Heart right ventricle (tissue), 16 donors: Measurements from ENCODE around the gene TYW1B. TPM values are rescaled to one million over a fixed set of nuclear protein-coding genes. Genes with fewer than 3 reads are reported as not detected.
"Not testable (repeated sequence)": the region's sequence is repeated elsewhere in the genome, so short reads cannot be mapped to it uniquely, and the experiment has no call there.

Experiments
- ATAC-seq, 8 donors: fragments of 200-7000 bp; cut with Tn5 transposase; one replicate each; pipeline ENCODE4 v1.9.1; 2020; ENCODE audit warnings: mild to moderate bottlenecking in 8 of 8, moderate library complexity in 8 of 8, moderate number of reproducible peaks in 1 of 8
- DNase-seq, 2 donors: peaks; one replicate each; pipeline ENCODE4 v3.0.0-alpha.2; 2020
- H3K27ac ChIP-seq, 10 donors: fragments of 200-600 bp; sonication (generic) in 2 of 10; one replicate each; pipeline versions ENCODE4 v1.5.0 to v1.8.0; 2020 to 2022; ENCODE audit warnings: mild to moderate bottlenecking in 3 of 10
- H3K27me3 ChIP-seq, 7 donors: fragments of 200-600 bp; one replicate each; pipeline ENCODE4 v1.8.0; 2021 to 2022; ENCODE audit warnings: mild to moderate bottlenecking in 2 of 7
- H3K36me3 ChIP-seq, 9 donors: fragments of 200-600 bp; sonication (generic) in 1 of 9; one replicate each; pipeline versions ENCODE4 v1.5.0 to v1.8.0; 2020 to 2022; ENCODE audit warnings: mild to moderate bottlenecking in 2 of 9
- H3K4me1 ChIP-seq, 9 donors: fragments of 200-600 bp; sonication (generic) in 1 of 9; one replicate each; pipeline versions ENCODE4 v1.5.0 to v1.8.0; 2020 to 2022; ENCODE audit warnings: mild to moderate bottlenecking in 4 of 9
- H3K4me3 ChIP-seq, 10 donors: fragments of 200-600 bp; sonication (generic) in 2 of 10; one replicate each; pipeline versions ENCODE4 v1.5.0 to v1.8.0; 2020 to 2022; ENCODE audit warnings: mild to moderate bottlenecking in 7 of 10, moderate library complexity in 2 of 10
- H3K9me3 ChIP-seq, 11 donors: fragments of 200-600 bp in 10 of 11; sonication (generic) in 2 of 11; one replicate each; pipeline versions ENCODE4 v1.5.0 to v1.8.0; 2013 to 2022; ENCODE audit warnings: mild to moderate bottlenecking in 2 of 11, control low read depth in 1 of 11, moderate library complexity in 1 of 11
- WGBS, 2 donors: extraction: QIAGEN DNeasy Blood & Tissue Kit; methylation state at CpG; one replicate each; pipeline ENCODE4 v1.1.7; 2013; ENCODE audit warnings: inconsistent platforms in 1 of 2; 5-methylcytosine and 5-hydroxymethylcytosine counted together
- intact Hi-C, 10 donors: fragments of 100-400 bp; cut with DNase I; formaldehyde crosslinking; loops; one replicate each; pipeline versions ENCODE4 v1.11.1 to v1.14.2; 2022
- polyA plus RNA-seq, 2 donors: library from polyadenylated mRNA; stranded (reverse); fragments of 200-250 nt; gene quantifications; one replicate each; pipeline ENCODE4 v1.2.3, GENCODE V29; 2013
- total RNA-seq, 10 donors: library from RNA; stranded (reverse); fragmentation: NEBNext Ultra II Directional in 3 of 10; extraction: Animal tissue kit (Norgen Biotek cat#: 25700) in 3 of 10; gene quantifications; one replicate each; pipeline versions ENCODE4 v1.2.1 to v1.2.4, GENCODE V29; 2021 to 2023
- TF ChIP-seq, protein P1 (sequence below), 9 donors: fragments of 200-600 bp; sonication (generic) in 2 of 9; IDR thresholded peaks; one replicate each; pipeline versions ENCODE4 v1.5.0 to v1.8.0; 2021 to 2022; ENCODE audit warnings: antibody characterized with exemption in 9 of 9, mild to moderate bottlenecking in 5 of 9, moderate library complexity in 1 of 9
- donor health status: Arrhythmogenic right ventricular cardiomyopathy.
- donor health status: ischemic (EF 13 %, LVEDD 7.1; RV severe dilation, severe dysfunction).
- donor health status: healthy with polysubstance abuse.
- donor health status: DM: no; HTN: yes; CAD: no.
- donor health status: DM: no; HTN: no; CAD: no.
- donor health status: ischemic (EF 25% LVEDD 6.9; RV normal size, moderate dysfunction).
- donor health status: ischemic (EF 25% LVEDD 5.7; RV mildly dilated, moderate dysfunction).
- donor health status: healthy.
- donor health status: DM: yes; HTN: yes; CAD: no.
- donor health status: Ischemic cardiomyopathy.
- donor health status: ischemic (EF 35%, LVEDD 5.7; RV mildly dilated, moderate dysfunction).
- donor health status: nonischemic (EF 11% LVEDD 7.7; RV severe dilation, severe dysfunction).
- donor health status: DM: yes; HTN: yes; CAD: no.
- donor health status: PGD.
- donor health status: ischemic (EF 29% LVEDD 5.4; RV normal size, mild dysfunction).
- donor health status: nonischemic (EF 23%, LVEDD 6.1; RV moderate dilation, normal function).

Gene TYW1B
- total and polyA plus RNA-seq, 12 donors: 0.90 to 4.7 (median 1.8) TPM

DNA sequence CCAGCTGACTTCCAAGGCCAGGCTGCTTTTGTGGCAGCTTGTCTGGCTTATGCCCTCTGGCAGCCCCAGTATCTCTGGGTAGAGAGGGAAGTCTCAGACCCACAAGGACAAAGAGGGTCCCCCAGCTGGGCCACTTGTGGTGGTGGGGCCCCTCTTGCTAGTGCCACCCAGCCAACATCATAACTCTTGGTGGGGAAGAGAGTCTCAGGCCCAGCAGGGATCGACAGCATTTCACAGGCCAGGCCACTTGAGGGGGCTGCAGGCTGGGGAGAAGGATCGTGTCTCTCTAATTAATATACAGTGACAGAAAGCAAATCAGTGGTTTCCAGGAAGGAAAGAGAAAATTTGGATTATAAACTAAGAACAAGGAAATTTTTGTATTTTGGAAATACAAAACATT, 76.0 kb downstream of the TYW1B start:
- Histone ChIP-seq H3K4me3 (no peak overlapping the region), H3K4me1 (no peaks in the 10 kb centered on the region), H3K27ac (no peak overlapping the region), H3K9me3 (peaks cover 0 to 4% (median 0%) of the 10 kb centered on the region in 11 donors), H3K36me3 (peaks cover 0 to 5% (median 0%) of the 10 kb centered on the region in 9 donors), H3K27me3 (no peaks in the 10 kb centered on the region)
- ATAC-seq: no peak
- TF ChIP-seq, protein P1, sequence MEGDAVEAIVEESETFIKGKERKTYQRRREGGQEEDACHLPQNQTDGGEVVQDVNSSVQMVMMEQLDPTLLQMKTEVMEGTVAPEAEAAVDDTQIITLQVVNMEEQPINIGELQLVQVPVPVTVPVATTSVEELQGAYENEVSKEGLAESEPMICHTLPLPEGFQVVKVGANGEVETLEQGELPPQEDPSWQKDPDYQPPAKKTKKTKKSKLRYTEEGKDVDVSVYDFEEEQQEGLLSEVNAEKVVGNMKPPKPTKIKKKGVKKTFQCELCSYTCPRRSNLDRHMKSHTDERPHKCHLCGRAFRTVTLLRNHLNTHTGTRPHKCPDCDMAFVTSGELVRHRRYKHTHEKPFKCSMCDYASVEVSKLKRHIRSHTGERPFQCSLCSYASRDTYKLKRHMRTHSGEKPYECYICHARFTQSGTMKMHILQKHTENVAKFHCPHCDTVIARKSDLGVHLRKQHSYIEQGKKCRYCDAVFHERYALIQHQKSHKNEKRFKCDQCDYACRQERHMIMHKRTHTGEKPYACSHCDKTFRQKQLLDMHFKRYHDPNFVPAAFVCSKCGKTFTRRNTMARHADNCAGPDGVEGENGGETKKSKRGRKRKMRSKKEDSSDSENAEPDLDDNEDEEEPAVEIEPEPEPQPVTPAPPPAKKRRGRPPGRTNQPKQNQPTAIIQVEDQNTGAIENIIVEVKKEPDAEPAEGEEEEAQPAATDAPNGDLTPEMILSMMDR (IDR thresholded peaks at IDR 0.05): no peak
- DNase-seq: no peak
- WGBS, 2 donors: 77 to 89% methylated on average over 2 of the region's 2 CpGs
- intact Hi-C loops: no loop called here

DNA sequence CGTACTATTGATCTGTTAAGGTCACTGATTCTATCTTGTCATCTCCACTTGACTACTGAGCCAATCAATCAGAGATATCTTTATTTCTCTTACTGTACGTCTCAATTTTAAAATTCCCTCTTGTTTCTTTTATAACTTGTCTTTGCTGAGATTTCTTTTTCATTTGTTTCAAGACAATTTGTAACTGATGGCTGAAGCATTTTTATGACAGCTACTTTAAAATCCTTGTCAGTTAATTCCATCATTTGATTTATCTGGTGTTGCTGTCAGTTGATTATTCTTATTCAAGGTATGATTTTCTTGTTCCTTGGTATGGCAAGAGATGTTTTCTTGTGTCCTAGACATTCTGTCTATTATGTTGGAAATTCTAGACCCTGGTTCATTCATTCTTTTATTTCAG, 76.6 kb downstream of the TYW1B start:
- Histone ChIP-seq H3K9me3 (peaks cover 0 to 4% (median 0%) of the 10 kb centered on the region in 11 donors), H3K4me3 (no peak overlapping the region), H3K36me3 (peaks cover 0 to 5% (median 0%) of the 10 kb centered on the region in 9 donors), H3K27me3 (no peaks in the 10 kb centered on the region), H3K4me1 (no peaks in the 10 kb centered on the region), H3K27ac (no peak overlapping the region)
- 97 to 98% methylated on average over 2 of the region's 2 CpGs for WGBS, 2 donors
- TF ChIP-seq, protein P1 (IDR thresholded peaks at IDR 0.05): no peak
- DNase-seq: no peak
- intact Hi-C loops: no loop called here
- ATAC-seq: no peak

DNA sequence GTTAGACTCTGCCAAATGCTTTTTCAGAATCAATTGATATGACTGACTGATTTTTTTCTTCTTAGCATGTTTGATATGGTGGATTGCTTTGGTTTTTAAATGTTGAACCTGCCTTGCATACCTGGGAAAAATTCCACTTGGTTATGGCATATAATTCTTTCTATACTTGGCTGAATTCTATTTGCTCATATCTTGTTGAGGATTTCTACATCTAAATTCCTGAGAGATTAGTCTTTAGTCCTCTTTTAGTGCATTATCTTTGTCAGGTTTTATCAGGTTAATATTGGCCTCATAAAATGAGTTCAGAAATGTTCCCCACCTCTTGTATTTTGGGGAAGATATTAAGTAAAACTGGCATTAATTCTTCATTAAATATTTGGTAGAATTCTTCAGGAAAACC, 79.4 kb downstream of the TYW1B start:
- H3K9me3 ChIP-seq, H3K27ac ChIP-seq, intact Hi-C loops, H3K4me3 ChIP-seq, H3K36me3 ChIP-seq, H3K27me3 ChIP-seq, ATAC-seq, DNase-seq, H3K4me1 ChIP-seq: not testable (repeated sequence)

DNA sequence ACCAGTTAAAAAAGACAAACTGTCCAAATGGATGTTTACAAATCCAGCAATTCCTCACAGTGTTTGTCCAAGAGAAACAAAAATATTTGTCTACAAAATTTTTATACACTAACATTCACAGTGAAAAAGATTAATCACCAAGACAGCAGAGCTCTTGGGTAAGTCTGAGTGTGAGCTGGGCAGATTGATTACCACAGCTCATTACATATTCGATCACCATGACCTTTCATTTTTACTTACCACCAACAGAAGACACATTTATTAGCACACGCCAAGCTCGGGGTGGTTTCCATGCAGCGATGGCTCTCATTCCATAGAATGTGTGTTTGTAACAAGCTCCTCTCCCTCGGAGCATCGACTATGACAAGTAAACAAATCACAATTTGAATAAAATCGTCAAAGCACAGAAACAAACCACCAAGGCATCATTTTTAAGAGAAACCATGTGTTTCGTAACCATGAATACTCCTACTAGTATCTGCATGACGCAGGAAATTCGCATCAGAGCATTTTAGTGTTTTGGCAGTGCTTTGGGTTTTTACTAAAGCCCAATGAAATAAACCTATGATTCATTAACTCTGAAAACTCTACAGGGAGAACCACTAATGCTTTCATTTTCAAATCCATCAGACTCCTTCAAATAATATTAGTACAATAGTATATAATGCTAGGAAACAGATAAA, 83.6 kb downstream of the TYW1B start:
- H3K4me1 ChIP-seq, intact Hi-C loops, H3K4me3 ChIP-seq, DNase-seq, H3K27me3 ChIP-seq, ATAC-seq: not testable (repeated sequence)
- Histone ChIP-seq H3K9me3 (peaks cover 0 to 16% (median 0%) of the 10 kb centered on the region in 11 donors), H3K36me3 (peaks cover 0 to 29% (median 4%) of the 10 kb centered on the region in 9 donors), H3K27ac (peak overlapping the region in 1 of 10 donors; percentile 20)
- WGBS, 2 donors: 89 to 93% methylated on average over 10 of the region's 10 CpGs

DNA sequence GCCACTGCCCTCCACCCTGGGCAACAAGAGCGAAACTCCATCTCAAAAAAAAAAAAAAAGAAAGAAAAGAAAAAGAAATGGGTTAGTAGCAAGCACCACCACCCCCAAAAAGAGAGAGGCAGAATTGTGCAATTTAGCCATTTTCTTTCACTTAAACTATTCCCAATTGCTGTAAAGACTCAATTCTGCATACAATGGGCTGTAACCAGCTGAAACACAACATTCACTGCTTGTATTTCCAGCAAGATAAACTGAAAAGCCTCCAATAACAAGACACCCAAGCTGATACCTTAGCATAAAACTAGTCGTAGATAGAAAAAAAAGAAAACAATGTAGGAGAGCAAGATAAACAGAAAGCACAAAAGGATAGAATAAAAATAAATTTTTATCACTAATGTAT, 84.2 kb downstream of the TYW1B start:
- H3K4me3 ChIP-seq, DNase-seq, H3K4me1 ChIP-seq, intact Hi-C loops, ATAC-seq, H3K27me3 ChIP-seq: not testable (repeated sequence)
- H3K36me3 ChIP-seq: peaks cover 0 to 29% (median 4%) of the 10 kb centered on the region in 9 donors
- WGBS, 2 donors: 90 to 92% methylated on average over 2 of the region's 2 CpGs
- peaks cover 0 to 16% (median 0%) of the 10 kb centered on the region in 11 donors for H3K9me3 ChIP-seq
- peak overlapping the region in 1 of 10 donors; percentile 20 for H3K27ac ChIP-seq

GRCh38 chr7:72739716-72740115, 88.3 kb downstream of the TYW1B start:
- 97 to 98% methylated on average over 7 to 8 of the region's 11 CpGs for WGBS, 2 donors
- intact Hi-C loops, DNase-seq, ATAC-seq, H3K4me1 ChIP-seq, H3K27me3 ChIP-seq, H3K4me3 ChIP-seq, H3K27ac ChIP-seq: not testable (repeated sequence)
- Histone ChIP-seq H3K9me3 (peaks cover 0 to 43% (median 21%) of the 10 kb centered on the region in 11 donors), H3K36me3 (peaks cover 0 to 54% (median 4%) of the 10 kb centered on the region in 9 donors)

- DNase-seq, intact Hi-C loops, ATAC-seq: not testable (repeated sequence)
These were observed 92.1 kb downstream of the TYW1B start for GRCh38 chr7:72735855-72736254.

GRCh38 chr7:72730815-72731214, 97.2 kb downstream of the TYW1B start:
- intact Hi-C loops, H3K27me3 ChIP-seq, DNase-seq, H3K4me3 ChIP-seq, H3K27ac ChIP-seq, ATAC-seq, H3K4me1 ChIP-seq: not testable (repeated sequence)
- 94 to 98% methylated on average over 2 of the region's 2 CpGs for WGBS, 2 donors
- Histone ChIP-seq H3K9me3 (peaks cover 0 to 50% (median 8%) of the 10 kb centered on the region in 11 donors), H3K36me3 (peaks cover 0 to 15% (median 0%) of the 10 kb centered on the region in 9 donors)

More at GRCh38 chr7:72735855-72736254, 92.1 kb downstream of the TYW1B start:
- 86 to 90% methylated on average over 4 of the region's 4 CpGs for WGBS, 2 donors
- H3K4me3 ChIP-seq, H3K4me1 ChIP-seq, H3K27me3 ChIP-seq, H3K27ac ChIP-seq: not testable (repeated sequence)
- H3K9me3 ChIP-seq: peaks cover 0 to 64% (median 21%) of the 10 kb centered on the region in 11 donors
- peaks cover 0 to 25% (median 0%) of the 10 kb centered on the region in 9 donors for H3K36me3 ChIP-seq

DNA sequence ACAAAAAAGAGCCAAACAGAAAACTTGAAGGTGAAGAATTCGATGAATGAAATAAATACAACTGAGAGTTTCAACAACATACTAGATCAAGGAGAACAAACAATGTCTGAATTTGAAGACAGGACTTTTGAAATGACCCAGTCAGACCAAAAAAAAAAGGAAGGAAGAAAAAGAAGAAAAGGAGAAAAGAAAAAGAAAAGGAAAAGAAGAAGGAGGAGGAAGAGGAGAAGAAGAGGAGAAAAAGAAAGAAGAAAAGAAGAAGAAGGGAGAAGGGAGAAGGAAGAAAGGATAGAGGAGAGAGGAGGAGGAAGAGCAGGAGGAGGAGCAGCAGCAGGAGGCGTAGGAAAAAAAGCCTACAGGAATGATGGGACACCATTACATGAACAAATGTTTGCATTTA, 97.6 kb downstream of the TYW1B start:
- H3K27me3 ChIP-seq, H3K4me1 ChIP-seq, ATAC-seq, H3K27ac ChIP-seq, H3K4me3 ChIP-seq, intact Hi-C loops, DNase-seq: not testable (repeated sequence)
- H3K9me3 ChIP-seq: peaks cover 0 to 47% (median 4%) of the 10 kb centered on the region in 11 donors
- WGBS, 2 donors: 98 to 99% methylated on average over 2 of the region's 2 CpGs
- peaks cover 0 to 15% (median 0%) of the 10 kb centered on the region in 9 donors for H3K36me3 ChIP-seq
